Measurements from ENCODE around the gene KLHL1. TPM values are rescaled to one million over a fixed set of nuclear protein-coding genes. Genes with fewer than 3 reads are reported as not detected.

The KLHL1 gene
- total RNA-seq, 1 experiment from 2014 or later, result not detected

DNA sequence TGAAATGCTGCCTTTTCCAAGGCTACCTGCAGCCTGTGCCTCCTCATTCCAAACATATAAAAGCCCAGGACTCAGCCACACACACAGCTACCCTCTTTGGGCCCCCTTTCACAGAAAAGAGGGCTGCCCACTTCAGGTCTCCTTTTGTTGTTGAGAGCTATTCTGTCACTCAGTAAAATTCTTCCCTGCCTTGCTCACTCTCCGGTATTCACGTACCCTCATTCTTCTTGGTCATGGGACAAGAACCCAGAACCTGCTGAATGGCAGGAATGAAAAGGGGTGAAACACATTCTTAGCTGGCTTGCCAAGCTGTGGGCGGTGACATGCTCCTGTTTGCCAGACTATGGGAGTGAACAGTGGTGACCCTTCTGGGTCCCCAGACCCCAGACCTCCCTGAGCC is 338.6 kb downstream of the KLHL1 start:
- no peaks in the 10 kb centered on the region for H3K27me3 ChIP-seq (ENCODE audit: control insufficient read depth, insufficient read depth, low read length)
- H3K4me3 ChIP-seq (ENCODE audit: low read depth in 2 of 2, low read length in 2 of 2), result no peak overlapping the region
- in situ Hi-C loops (cut with HindIII; ENCODE audit: low pct_unique_long_range_greater_than_20kb, low sequenced_read_pairs), result no loop called here
- intact Hi-C loops (cut with micrococcal nuclease; ENCODE audit: unreplicated experiment), result no loop called here
- no peak for DNase-seq (ENCODE audit: low read depth, low spot score)
- POLR2A ChIA-PET, result no interaction called here
- H3K36me3 ChIP-seq (ENCODE audit: control insufficient read depth, insufficient read depth, low read length), result no peaks in the 10 kb centered on the region
- H3K9me3 ChIP-seq (ENCODE audit: control insufficient read depth, insufficient read depth, low read depth, low read length), result no peaks in the 10 kb centered on the region
- no peak for ATAC-seq
- no TSS peak for BruUV-seq (replicated peaks)
- TF ChIP-seq TCF7L2 (IDR thresholded peaks at IDR 0.05; ENCODE audit: low read depth, low read length), result no peak
- TF ChIP-seq, protein P1, sequence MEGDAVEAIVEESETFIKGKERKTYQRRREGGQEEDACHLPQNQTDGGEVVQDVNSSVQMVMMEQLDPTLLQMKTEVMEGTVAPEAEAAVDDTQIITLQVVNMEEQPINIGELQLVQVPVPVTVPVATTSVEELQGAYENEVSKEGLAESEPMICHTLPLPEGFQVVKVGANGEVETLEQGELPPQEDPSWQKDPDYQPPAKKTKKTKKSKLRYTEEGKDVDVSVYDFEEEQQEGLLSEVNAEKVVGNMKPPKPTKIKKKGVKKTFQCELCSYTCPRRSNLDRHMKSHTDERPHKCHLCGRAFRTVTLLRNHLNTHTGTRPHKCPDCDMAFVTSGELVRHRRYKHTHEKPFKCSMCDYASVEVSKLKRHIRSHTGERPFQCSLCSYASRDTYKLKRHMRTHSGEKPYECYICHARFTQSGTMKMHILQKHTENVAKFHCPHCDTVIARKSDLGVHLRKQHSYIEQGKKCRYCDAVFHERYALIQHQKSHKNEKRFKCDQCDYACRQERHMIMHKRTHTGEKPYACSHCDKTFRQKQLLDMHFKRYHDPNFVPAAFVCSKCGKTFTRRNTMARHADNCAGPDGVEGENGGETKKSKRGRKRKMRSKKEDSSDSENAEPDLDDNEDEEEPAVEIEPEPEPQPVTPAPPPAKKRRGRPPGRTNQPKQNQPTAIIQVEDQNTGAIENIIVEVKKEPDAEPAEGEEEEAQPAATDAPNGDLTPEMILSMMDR (IDR thresholded peaks at IDR 0.05), result no peak
- CTCF ChIA-PET, result no interaction called here
- no peak overlapping the region for H3K27ac ChIP-seq (ENCODE audit: low read length)
- H3K4me1 ChIP-seq (ENCODE audit: control insufficient read depth, insufficient read depth, low read length), result no peaks in the 10 kb centered on the region

DNA sequence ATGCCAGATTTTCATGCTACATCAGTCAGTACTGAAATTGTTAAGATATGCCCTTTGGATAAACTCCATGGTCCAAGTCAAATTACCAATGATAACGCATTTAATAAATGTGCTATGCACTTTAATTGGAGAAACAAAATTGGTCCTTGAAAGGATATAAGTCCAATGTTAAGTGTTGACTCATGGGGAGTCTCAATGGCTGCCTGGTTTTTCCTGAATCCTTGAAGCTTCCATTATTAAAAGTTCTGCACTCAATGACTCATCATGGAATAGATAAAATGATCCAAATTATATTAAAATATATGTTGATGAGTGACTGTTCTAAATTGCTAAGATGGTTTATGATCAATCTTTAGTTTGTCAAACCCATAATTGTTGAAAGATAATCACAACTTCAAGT is 346.7 kb downstream of the KLHL1 start:
- in situ Hi-C loops (cut with HindIII; ENCODE audit: low pct_unique_long_range_greater_than_20kb, low sequenced_read_pairs), result no loop called here
- TF ChIP-seq, protein P2, sequence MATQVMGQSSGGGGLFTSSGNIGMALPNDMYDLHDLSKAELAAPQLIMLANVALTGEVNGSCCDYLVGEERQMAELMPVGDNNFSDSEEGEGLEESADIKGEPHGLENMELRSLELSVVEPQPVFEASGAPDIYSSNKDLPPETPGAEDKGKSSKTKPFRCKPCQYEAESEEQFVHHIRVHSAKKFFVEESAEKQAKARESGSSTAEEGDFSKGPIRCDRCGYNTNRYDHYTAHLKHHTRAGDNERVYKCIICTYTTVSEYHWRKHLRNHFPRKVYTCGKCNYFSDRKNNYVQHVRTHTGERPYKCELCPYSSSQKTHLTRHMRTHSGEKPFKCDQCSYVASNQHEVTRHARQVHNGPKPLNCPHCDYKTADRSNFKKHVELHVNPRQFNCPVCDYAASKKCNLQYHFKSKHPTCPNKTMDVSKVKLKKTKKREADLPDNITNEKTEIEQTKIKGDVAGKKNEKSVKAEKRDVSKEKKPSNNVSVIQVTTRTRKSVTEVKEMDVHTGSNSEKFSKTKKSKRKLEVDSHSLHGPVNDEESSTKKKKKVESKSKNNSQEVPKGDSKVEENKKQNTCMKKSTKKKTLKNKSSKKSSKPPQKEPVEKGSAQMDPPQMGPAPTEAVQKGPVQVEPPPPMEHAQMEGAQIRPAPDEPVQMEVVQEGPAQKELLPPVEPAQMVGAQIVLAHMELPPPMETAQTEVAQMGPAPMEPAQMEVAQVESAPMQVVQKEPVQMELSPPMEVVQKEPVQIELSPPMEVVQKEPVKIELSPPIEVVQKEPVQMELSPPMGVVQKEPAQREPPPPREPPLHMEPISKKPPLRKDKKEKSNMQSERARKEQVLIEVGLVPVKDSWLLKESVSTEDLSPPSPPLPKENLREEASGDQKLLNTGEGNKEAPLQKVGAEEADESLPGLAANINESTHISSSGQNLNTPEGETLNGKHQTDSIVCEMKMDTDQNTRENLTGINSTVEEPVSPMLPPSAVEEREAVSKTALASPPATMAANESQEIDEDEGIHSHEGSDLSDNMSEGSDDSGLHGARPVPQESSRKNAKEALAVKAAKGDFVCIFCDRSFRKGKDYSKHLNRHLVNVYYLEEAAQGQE (IDR thresholded peaks at IDR 0.05; ENCODE audit: insufficient read depth in 1 of 2, low read depth in 2 of 2, low read length in 1 of 2), result no peak
- TF ChIP-seq, protein P1 (IDR thresholded peaks at IDR 0.05), result no peak
- TF ChIP-seq POLR2AphosphoS5 (IDR thresholded peaks at IDR 0.05; ENCODE audit: low read depth, low read length) (no peak), SIN3A (IDR thresholded peaks at IDR 0.05; ENCODE audit: borderline replicate concordance, insufficient read depth, low read depth, low read length) (no peak), TCF7L2 (IDR thresholded peaks at IDR 0.05; ENCODE audit: low read depth, low read length) (no peak)

DNA sequence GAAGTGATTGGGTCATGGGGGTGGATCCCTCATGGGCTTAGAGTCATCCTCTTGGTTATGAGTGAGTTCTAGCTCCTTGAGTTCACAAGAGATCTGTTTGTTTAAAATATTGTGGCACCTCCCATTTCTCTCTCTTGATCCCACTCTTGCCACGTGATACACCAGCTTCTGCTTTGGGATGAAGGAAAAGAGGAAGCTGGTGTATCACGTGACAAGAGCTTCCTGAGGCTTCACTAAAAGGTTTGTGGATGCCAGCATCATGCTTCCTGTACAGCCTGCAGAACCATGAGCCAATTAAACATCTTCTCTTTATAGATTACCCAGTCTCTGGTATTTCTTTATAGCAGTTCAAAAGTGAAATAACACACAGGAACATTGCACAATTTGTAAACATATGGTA is 353.2 kb downstream of the KLHL1 start:
- DNase-seq (ENCODE audit: low read depth, low spot score) (no peak), ATAC-seq (no peak)
- BruUV-seq (replicated peaks), result no TSS peak
- H3K36me3 ChIP-seq (ENCODE audit: control insufficient read depth, insufficient read depth, low read length), result no peaks in the 10 kb centered on the region
- POLR2A ChIA-PET, result no interaction called here
- no peak overlapping the region for H3K27ac ChIP-seq (ENCODE audit: low read length)
- TF ChIP-seq TCF7L2 (IDR thresholded peaks at IDR 0.05; ENCODE audit: low read depth, low read length) (no peak), POLR2AphosphoS5 (IDR thresholded peaks at IDR 0.05; ENCODE audit: low read depth, low read length) (no peak), SIN3A (IDR thresholded peaks at IDR 0.05; ENCODE audit: borderline replicate concordance, insufficient read depth, low read depth, low read length) (no peak)
- TF ChIP-seq, protein P1 (IDR thresholded peaks at IDR 0.05), result no peak
- TF ChIP-seq, protein P2 (IDR thresholded peaks at IDR 0.05; ENCODE audit: insufficient read depth in 1 of 2, low read depth in 2 of 2, low read length in 1 of 2), result no peak
- H3K4me3 ChIP-seq (ENCODE audit: low read depth in 2 of 2, low read length in 2 of 2), result no peak overlapping the region
- CTCF ChIA-PET, result no interaction called here
- no peaks in the 10 kb centered on the region for H3K27me3 ChIP-seq (ENCODE audit: control insufficient read depth, insufficient read depth, low read length)
- intact Hi-C loops (cut with micrococcal nuclease; ENCODE audit: unreplicated experiment), result no loop called here
- H3K4me1 ChIP-seq (ENCODE audit: control insufficient read depth, insufficient read depth, low read length), result no peaks in the 10 kb centered on the region
- no peaks in the 10 kb centered on the region for H3K9me3 ChIP-seq (ENCODE audit: control insufficient read depth, insufficient read depth, low read depth, low read length)
- in situ Hi-C loops (cut with HindIII; ENCODE audit: low pct_unique_long_range_greater_than_20kb, low sequenced_read_pairs), result no loop called here

More for the DNA sequence above, 346.7 kb downstream of the KLHL1 start:
- H3K4me1 ChIP-seq (ENCODE audit: control insufficient read depth, insufficient read depth, low read length), result no peaks in the 10 kb centered on the region
- H3K4me3 ChIP-seq (ENCODE audit: low read depth in 2 of 2, low read length in 2 of 2), result no peak overlapping the region
- CTCF ChIA-PET, result no interaction called here
- POLR2A ChIA-PET, result no interaction called here
- BruUV-seq (replicated peaks), result no TSS peak
- H3K27ac ChIP-seq (ENCODE audit: low read length), result no peak overlapping the region
- no peaks in the 10 kb centered on the region for H3K9me3 ChIP-seq (ENCODE audit: control insufficient read depth, insufficient read depth, low read depth, low read length)
- no peaks in the 10 kb centered on the region for H3K36me3 ChIP-seq (ENCODE audit: control insufficient read depth, insufficient read depth, low read length)
- no peaks in the 10 kb centered on the region for H3K27me3 ChIP-seq (ENCODE audit: control insufficient read depth, insufficient read depth, low read length)
- intact Hi-C loops (cut with micrococcal nuclease; ENCODE audit: unreplicated experiment), result no loop called here
- ATAC-seq (no peak), DNase-seq (ENCODE audit: low read depth, low spot score) (no peak)

Measured in Panc1 (cell line).